ENCODE results near the gene SHBG.

DNA sequence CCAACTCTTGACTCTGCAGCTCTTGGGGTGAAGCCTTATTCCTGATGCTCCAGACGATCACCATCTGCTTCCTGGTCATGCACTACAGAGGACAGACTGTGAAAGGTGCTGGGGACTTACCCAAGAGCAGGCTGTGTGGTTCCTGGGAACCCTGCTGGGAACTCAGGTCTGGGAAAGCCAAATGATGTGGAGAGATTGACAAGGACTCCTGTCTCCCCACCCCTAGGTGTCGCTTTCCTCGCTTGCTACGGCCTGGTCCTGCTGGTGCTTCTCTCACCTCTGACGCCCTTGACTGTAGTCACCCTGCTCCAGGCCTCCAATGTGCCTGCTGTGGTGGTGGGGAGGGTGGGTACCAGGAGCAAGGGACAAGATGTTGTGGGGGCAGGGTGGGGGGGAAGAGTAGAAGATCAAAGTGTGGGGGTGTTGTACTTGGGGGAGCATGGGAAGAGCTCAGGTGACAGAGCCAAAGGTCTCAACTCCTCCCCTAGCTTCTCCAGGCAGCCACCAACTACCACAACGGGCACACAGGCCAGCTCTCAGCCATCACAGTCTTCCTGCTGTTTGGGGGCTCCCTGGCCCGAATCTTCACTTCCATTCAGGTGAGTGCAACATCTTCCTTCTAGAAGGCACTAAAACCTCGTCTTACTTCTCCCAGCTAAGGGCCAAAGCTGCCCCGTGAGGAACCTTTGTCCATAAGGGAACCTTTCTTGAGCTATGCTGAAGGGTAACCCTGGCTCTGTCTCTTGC, 43.1 kb upstream of the SHBG start:
- TF ChIP-seq, protein P1, sequence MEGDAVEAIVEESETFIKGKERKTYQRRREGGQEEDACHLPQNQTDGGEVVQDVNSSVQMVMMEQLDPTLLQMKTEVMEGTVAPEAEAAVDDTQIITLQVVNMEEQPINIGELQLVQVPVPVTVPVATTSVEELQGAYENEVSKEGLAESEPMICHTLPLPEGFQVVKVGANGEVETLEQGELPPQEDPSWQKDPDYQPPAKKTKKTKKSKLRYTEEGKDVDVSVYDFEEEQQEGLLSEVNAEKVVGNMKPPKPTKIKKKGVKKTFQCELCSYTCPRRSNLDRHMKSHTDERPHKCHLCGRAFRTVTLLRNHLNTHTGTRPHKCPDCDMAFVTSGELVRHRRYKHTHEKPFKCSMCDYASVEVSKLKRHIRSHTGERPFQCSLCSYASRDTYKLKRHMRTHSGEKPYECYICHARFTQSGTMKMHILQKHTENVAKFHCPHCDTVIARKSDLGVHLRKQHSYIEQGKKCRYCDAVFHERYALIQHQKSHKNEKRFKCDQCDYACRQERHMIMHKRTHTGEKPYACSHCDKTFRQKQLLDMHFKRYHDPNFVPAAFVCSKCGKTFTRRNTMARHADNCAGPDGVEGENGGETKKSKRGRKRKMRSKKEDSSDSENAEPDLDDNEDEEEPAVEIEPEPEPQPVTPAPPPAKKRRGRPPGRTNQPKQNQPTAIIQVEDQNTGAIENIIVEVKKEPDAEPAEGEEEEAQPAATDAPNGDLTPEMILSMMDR (IDR thresholded peaks at IDR 0.05; ENCODE audit: low read depth, low read length, poor library complexity, severe bottlenecking) = no peak
- TF ChIP-seq EZH2phosphoT487 (IDR thresholded peaks at IDR 0.05; ENCODE audit: borderline replicate concordance, low read length) = no peak

Data from DOHH2 (cell line).